Measurements from ENCODE around the gene DLD.

DNA sequence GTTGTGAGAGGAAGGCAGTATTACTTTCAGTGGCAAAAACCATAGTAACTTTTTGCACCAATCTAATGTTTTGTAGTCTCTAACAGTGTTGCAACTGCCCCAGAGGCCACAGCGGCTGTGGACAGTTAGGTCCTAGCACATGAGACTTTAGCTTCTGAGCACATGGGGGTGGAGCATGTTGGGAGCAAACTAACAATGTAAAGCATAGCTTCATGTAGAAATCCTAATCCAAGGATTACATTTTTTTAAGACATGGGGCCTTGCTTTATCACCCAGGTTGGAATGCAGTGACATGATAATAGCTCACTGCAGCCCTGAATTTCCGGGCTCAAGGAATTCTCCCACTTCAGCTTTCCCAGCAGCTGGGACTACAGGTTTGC, 62.9 kb downstream of the DLD start:
- TF ChIP-seq EZH2 (IDR thresholded peaks at IDR 0.05) (no peak), EZH2phosphoT487 (IDR thresholded peaks at IDR 0.05) (no peak)
- TF ChIP-seq, protein P1, sequence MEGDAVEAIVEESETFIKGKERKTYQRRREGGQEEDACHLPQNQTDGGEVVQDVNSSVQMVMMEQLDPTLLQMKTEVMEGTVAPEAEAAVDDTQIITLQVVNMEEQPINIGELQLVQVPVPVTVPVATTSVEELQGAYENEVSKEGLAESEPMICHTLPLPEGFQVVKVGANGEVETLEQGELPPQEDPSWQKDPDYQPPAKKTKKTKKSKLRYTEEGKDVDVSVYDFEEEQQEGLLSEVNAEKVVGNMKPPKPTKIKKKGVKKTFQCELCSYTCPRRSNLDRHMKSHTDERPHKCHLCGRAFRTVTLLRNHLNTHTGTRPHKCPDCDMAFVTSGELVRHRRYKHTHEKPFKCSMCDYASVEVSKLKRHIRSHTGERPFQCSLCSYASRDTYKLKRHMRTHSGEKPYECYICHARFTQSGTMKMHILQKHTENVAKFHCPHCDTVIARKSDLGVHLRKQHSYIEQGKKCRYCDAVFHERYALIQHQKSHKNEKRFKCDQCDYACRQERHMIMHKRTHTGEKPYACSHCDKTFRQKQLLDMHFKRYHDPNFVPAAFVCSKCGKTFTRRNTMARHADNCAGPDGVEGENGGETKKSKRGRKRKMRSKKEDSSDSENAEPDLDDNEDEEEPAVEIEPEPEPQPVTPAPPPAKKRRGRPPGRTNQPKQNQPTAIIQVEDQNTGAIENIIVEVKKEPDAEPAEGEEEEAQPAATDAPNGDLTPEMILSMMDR (IDR thresholded peaks at IDR 0.05): no peak
